Bronchial epithelial cell (primary cell): ENCODE data around the gene SLC9B2. TPM values are rescaled to one million over a fixed set of nuclear protein-coding genes. Genes with fewer than 3 reads are reported as not detected.
A peak's percentile ranks its signal among the peaks of the same experiment; 100 is the strongest.

Source experiments
- DNase-seq: peaks from one replicate; pipeline ENCODE4 v3.0.0-alpha.2; 2010; ENCODE audit warnings: low read depth
- FAIRE-seq: peaks from 2 replicates; lab custom pipeline; 2011; peaks lifted over from hg19 to GRCh38; lab: Jason Lieb, UNC
- H3K27me3 ChIP-seq: 2 replicates; pipeline ENCODE4 v1.5.1; 2011; ENCODE audit warnings: low read length; ENCODE audit not compliant: control insufficient read depth, insufficient read depth
- H3K36me3 ChIP-seq: 2 replicates; pipeline ENCODE4 v1.5.1; 2011; ENCODE audit warnings: low read length; ENCODE audit not compliant: control insufficient read depth, insufficient read depth
- H3K4me3 ChIP-seq: 2 replicates; pipeline ENCODE4 v1.5.1; 2011; ENCODE audit warnings: mild to moderate bottlenecking, low read depth, low read length, control low read depth
- CTCF ChIP-seq: IDR thresholded peaks from 2 replicates; pipeline ENCODE4 v1.5.1; 2011; ENCODE audit warnings: mild to moderate bottlenecking, moderate library complexity, low read length, control low read depth, inconsistent platforms; ENCODE audit not compliant: insufficient read depth, severe bottlenecking
- total RNA-seq: library from RNA; depleted of rRNA; stranded (reverse); fragments of >200 nt; gene quantifications from 2 replicates; pipeline ENCODE4 v1.2.1, GENCODE V29; 2014

SLC9B2 gene
- total RNA-seq, 1 donor from 2014 or later: 16.3 TPM

- DNase-seq: no peak
- no peaks in the 10 kb centered on the region for H3K27me3 ChIP-seq
- H3K36me3 ChIP-seq: no peaks in the 10 kb centered on the region
- no peak for TF ChIP-seq CTCF
- peak; percentile 23 for FAIRE-seq
- no peak overlapping the region for H3K4me3 ChIP-seq
Observed at GRCh38 chr4:103098341-103098740, 21.8 kb upstream of the SLC9B2 start.

GRCh38 chr4:103097112-103097511 is 20.6 kb upstream of the SLC9B2 start:
- H3K27me3 ChIP-seq: no peaks in the 10 kb centered on the region
- no peak for TF ChIP-seq CTCF
- no peak overlapping the region for H3K4me3 ChIP-seq
- DNase-seq (no peak), FAIRE-seq (no peak)
- H3K36me3 ChIP-seq: no peaks in the 10 kb centered on the region

- FAIRE-seq (no peak), DNase-seq (no peak)
- peaks cover 2% of the 10 kb centered on the region for H3K36me3 ChIP-seq
Observed at GRCh38 chr4:103095080-103095479, 18.5 kb upstream of the SLC9B2 start.

GRCh38 chr4:103092245-103092644 is 15.7 kb upstream of the SLC9B2 start:
- no peak for FAIRE-seq
- peaks cover 2% of the 10 kb centered on the region for H3K36me3 ChIP-seq
- TF ChIP-seq CTCF: no peak

More at GRCh38 chr4:103095080-103095479, 18.5 kb upstream of the SLC9B2 start:
- Histone ChIP-seq H3K4me3 (no peak overlapping the region), H3K27me3 (no peaks in the 10 kb centered on the region)
- no peak for TF ChIP-seq CTCF

GRCh38 chr4:103091601-103092223 is 15.2 kb upstream of the SLC9B2 start:
- FAIRE-seq: no peak
- peak; percentile 60 for TF ChIP-seq CTCF
- DNase-seq: peak; percentile 59
- H3K4me3 ChIP-seq: no peak overlapping the region
- no peaks in the 10 kb centered on the region for H3K27me3 ChIP-seq
- peaks cover 2% of the 10 kb centered on the region for H3K36me3 ChIP-seq

More at GRCh38 chr4:103092245-103092644, 15.7 kb upstream of the SLC9B2 start:
- H3K27me3 ChIP-seq: no peaks in the 10 kb centered on the region
- H3K4me3 ChIP-seq: no peak overlapping the region
- no peak for DNase-seq

- peaks cover 4% of the 10 kb centered on the region for H3K36me3 ChIP-seq
- FAIRE-seq: no peak
- H3K27me3 ChIP-seq: no peaks in the 10 kb centered on the region
- no peak for DNase-seq
- H3K4me3 ChIP-seq: no peak overlapping the region
- TF ChIP-seq CTCF: no peak
Observed at GRCh38 chr4:103089481-103089880, 12.9 kb upstream of the SLC9B2 start.
